ENCODE results near the gene ARHGEF17.

Gene ARHGEF17

DNA sequence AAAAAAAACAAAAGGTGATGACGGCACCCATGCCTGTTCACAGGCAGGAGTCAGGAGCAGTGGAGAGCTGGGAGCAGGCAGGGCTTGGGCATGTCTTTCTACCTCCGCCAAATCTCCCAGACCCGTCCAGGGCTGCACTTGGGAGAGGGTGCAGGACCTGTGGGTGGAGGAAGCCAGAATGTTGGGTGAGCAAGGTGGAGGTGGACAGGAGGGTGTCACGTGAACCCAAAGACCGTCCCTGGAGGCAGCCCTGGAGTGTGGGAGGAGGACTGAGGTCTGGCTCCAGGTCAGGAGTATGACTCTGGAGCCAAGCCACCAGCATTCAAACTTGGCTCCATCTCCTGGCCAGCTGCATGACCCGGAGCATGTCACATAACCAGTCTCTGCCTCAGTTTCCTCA lies 41.6 kb downstream of the ARHGEF17 start:
- H3K36me3 ChIP-seq (ENCODE audit: insufficient read depth, insufficient read length, low read length) = peaks cover 39% of the 10 kb centered on the region
- no peak for TF ChIP-seq YY1 (IDR thresholded peaks at IDR 0.05; ENCODE audit: insufficient read depth, insufficient read length)
- no peak for TF ChIP-seq ZNF274 (IDR thresholded peaks at IDR 0.05; ENCODE audit: low read depth, low read length)
- TF ChIP-seq SUZ12 (IDR thresholded peaks at IDR 0.05; ENCODE audit: extremely low read depth, insufficient read depth, insufficient read length) = no peak

DNA sequence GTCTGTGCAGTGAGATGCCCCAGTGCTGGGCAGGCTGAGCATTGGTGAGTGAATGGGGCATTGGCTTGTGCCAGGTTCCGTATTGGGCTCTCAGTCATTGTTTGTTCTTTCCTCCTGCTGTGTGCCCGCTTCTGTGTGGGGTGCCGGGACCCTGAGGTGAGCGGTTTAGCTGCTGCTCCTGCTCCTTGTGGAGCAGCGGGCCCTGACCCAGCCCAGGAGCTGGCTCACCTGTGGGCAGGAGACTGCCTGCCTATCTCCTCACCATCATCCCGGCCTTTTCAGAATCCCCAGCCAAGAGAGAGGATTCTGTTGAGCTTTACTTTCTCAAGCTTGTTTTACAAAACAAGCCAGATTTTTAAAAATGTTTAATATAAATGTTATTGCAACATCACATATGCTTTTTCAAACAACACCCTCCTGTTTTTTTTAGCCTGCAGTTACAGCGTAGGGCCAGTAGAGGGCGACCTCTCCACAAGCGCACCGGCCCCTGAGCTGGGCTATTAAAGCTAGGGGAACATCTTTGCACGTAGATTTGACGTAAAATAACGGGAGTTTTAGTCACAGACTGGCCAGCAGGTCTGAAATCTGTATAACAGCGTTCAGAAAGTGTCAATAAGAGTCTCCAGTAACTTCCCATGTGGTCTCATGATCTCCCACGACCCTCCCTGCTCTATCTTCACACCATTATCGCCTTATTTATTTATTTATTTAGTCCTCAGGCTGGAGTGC lies 43.0 kb downstream of the ARHGEF17 start:
- H3K4me1 ChIP-seq (ENCODE audit: insufficient read depth, insufficient read length) = no peaks in the 10 kb centered on the region
- no peak for DNase-seq (ENCODE audit: low read depth, low spot score)
- H3K27me3 ChIP-seq (ENCODE audit: insufficient read depth, insufficient read length) = no peaks in the 10 kb centered on the region
- no peaks in the 10 kb centered on the region for H3K9me3 ChIP-seq (ENCODE audit: insufficient read depth, low read length)
- no peak for TF ChIP-seq SUZ12 (IDR thresholded peaks at IDR 0.05; ENCODE audit: extremely low read depth, insufficient read depth, insufficient read length)
- TF ChIP-seq YY1 (IDR thresholded peaks at IDR 0.05; ENCODE audit: insufficient read depth, insufficient read length) = no peak
- TF ChIP-seq ZNF274 (IDR thresholded peaks at IDR 0.05; ENCODE audit: low read depth, low read length) = no peak
- no peak overlapping the region for H3K9ac ChIP-seq (ENCODE audit: insufficient read length, low read depth)
- H3K36me3 ChIP-seq (ENCODE audit: insufficient read depth, insufficient read length, low read length) = peaks cover 48% of the 10 kb centered on the region
- H3K4me3 ChIP-seq (ENCODE audit: insufficient read length, low read depth) = no peak overlapping the region

More for the DNA sequence above, 41.6 kb downstream of the ARHGEF17 start:
- Histone ChIP-seq H3K9ac (ENCODE audit: insufficient read length, low read depth) (no peak overlapping the region), H3K4me3 (ENCODE audit: insufficient read length, low read depth) (no peak overlapping the region), H3K4me1 (ENCODE audit: insufficient read depth, insufficient read length) (no peaks in the 10 kb centered on the region), H3K27me3 (ENCODE audit: insufficient read depth, insufficient read length) (no peaks in the 10 kb centered on the region), H3K9me3 (ENCODE audit: insufficient read depth, low read length) (no peaks in the 10 kb centered on the region)
- DNase-seq (ENCODE audit: low read depth, low spot score) = no peak

DNA sequence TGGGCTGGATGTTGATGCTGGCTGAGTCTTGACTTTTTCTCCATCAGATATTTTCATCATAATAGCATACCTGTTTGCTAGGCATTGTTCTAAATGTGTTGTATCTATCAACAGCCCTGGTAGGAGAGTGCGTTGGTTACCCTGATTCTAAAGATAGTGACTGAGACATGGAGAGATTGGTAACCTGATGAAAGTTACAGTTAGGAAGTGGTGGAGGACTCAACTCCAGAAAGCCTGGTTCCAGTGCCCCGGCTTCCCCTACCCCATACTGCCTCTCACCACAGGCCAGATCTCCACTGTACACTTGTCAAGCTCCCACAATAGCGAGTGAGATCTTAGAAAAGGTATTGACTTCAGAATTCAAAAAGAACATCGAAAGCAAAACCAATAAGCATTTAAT lies 45.3 kb downstream of the ARHGEF17 start:
- H3K9me3 ChIP-seq (ENCODE audit: insufficient read depth, low read length) = no peaks in the 10 kb centered on the region
- no peak overlapping the region for H3K4me3 ChIP-seq (ENCODE audit: insufficient read length, low read depth)
- H3K27me3 ChIP-seq (ENCODE audit: insufficient read depth, insufficient read length) = no peaks in the 10 kb centered on the region
- no peak overlapping the region for H3K9ac ChIP-seq (ENCODE audit: insufficient read length, low read depth)
- peaks cover 49% of the 10 kb centered on the region for H3K36me3 ChIP-seq (ENCODE audit: insufficient read depth, insufficient read length, low read length)
- no peaks in the 10 kb centered on the region for H3K4me1 ChIP-seq (ENCODE audit: insufficient read depth, insufficient read length)
- DNase-seq (ENCODE audit: low read depth, low spot score) = no peak
- TF ChIP-seq YY1 (IDR thresholded peaks at IDR 0.05; ENCODE audit: insufficient read depth, insufficient read length) = no peak
- no peak for TF ChIP-seq ZNF274 (IDR thresholded peaks at IDR 0.05; ENCODE audit: low read depth, low read length)
- TF ChIP-seq SUZ12 (IDR thresholded peaks at IDR 0.05; ENCODE audit: extremely low read depth, insufficient read depth, insufficient read length) = no peak

DNA sequence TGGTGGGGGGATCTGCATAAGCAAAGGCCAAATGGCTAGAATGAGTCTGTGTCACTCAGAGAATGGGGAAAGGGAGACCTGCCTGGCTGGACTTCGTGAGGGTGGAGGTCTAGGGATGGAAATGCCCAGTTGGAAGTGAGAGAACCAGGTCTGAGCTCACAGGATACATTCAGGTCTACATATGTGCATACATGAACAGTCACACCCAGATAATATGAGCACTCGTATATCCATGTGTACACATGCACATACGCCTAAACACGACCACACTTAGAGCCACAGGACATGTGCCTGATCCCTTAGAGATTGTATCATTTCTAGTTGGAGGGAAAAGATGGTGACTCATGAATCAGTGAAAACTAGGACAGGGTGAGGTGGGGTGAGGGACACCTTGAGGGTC lies 47.0 kb downstream of the ARHGEF17 start:
- H3K4me1 ChIP-seq (ENCODE audit: insufficient read depth, insufficient read length) = peaks cover 2% of the 10 kb centered on the region
- H3K36me3 ChIP-seq (ENCODE audit: insufficient read depth, insufficient read length, low read length) = peaks cover 63% of the 10 kb centered on the region
- no peak overlapping the region for H3K9ac ChIP-seq (ENCODE audit: insufficient read length, low read depth)
- no peak for DNase-seq (ENCODE audit: low read depth, low spot score)
- H3K27me3 ChIP-seq (ENCODE audit: insufficient read depth, insufficient read length) = no peaks in the 10 kb centered on the region
- H3K4me3 ChIP-seq (ENCODE audit: insufficient read length, low read depth) = no peak overlapping the region
- no peak for TF ChIP-seq SUZ12 (IDR thresholded peaks at IDR 0.05; ENCODE audit: extremely low read depth, insufficient read depth, insufficient read length)
- no peak for TF ChIP-seq ZNF274 (IDR thresholded peaks at IDR 0.05; ENCODE audit: low read depth, low read length)
- no peak for TF ChIP-seq YY1 (IDR thresholded peaks at IDR 0.05; ENCODE audit: insufficient read depth, insufficient read length)
- H3K9me3 ChIP-seq (ENCODE audit: insufficient read depth, low read length) = no peaks in the 10 kb centered on the region

DNA sequence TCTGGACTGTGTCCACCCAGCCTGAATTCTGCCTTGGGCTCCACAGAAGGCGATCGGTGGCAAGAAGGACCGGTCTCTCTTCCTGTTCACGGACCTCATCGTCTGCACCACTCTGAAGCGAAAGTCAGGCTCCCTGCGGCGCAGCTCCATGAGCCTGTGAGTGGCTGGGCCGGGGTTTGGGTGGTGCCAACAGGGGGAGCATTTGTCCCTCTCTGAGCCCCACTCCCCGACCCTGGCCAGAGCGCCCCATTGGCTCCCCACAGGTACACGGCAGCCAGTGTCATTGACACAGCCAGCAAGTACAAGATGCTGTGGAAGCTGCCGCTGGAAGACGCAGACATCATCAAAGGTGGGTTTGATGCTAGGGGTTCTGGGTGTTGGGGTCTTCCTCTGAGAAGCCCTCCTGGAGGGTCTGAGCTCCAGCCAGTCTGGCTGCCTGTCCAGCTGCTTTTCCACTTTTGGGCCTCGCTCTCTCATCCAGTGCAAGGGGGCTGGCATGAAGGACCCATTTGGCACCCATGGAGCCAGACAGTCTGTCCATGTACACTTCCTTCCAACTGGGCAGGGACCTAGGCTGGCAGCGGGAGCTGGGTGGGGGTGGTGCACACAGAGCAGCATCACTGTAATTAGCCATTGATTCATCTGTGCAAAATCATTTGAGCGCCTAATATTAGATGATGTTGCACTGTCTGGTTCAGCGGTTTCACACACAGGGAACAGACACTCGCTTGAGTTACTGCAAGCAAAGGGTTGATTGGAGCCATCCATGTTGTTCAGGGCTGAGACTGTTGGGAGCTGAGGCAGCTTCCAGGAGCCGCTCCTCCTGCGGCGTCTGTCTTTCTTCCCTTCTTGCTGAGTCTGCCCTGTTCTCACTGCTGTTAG lies 49.1 kb downstream of the ARHGEF17 start:
- no peak overlapping the region for H3K9ac ChIP-seq (ENCODE audit: insufficient read length, low read depth)
- TF ChIP-seq SUZ12 (IDR thresholded peaks at IDR 0.05; ENCODE audit: extremely low read depth, insufficient read depth, insufficient read length) = no peak
- no peak for TF ChIP-seq ZNF274 (IDR thresholded peaks at IDR 0.05; ENCODE audit: low read depth, low read length)
- no peak for TF ChIP-seq YY1 (IDR thresholded peaks at IDR 0.05; ENCODE audit: insufficient read depth, insufficient read length)
- no peak overlapping the region for H3K4me3 ChIP-seq (ENCODE audit: insufficient read length, low read depth)

DNA sequence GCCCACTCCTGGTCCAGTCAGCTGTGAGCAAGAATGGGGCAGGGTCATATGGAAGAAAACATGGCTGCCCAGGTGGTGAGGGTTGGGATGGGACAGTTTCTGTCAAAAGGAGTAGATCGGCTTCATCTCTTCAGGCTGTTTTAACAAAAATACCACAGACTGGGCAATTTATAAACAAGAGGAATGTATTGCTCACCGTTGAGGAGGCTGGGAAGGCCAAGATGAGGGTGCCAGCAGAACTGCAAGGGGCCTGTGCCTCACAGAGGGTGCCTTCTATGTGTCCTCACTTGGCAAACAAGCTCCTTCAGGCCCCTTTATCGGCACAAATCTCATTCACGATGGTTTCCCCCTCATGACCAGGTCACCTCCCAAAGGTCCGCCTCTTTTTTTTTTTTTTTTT lies 50.0 kb downstream of the ARHGEF17 start:
- H3K4me1 ChIP-seq (ENCODE audit: insufficient read depth, insufficient read length) = peaks cover 9% of the 10 kb centered on the region
- peaks cover 80% of the 10 kb centered on the region for H3K36me3 ChIP-seq (ENCODE audit: insufficient read depth, insufficient read length, low read length)
- no peak overlapping the region for H3K4me3 ChIP-seq (ENCODE audit: insufficient read length, low read depth)
- no peaks in the 10 kb centered on the region for H3K27me3 ChIP-seq (ENCODE audit: insufficient read depth, insufficient read length)
- H3K9ac ChIP-seq (ENCODE audit: insufficient read length, low read depth) = no peak overlapping the region
- no peak for TF ChIP-seq SUZ12 (IDR thresholded peaks at IDR 0.05; ENCODE audit: extremely low read depth, insufficient read depth, insufficient read length)
- no peak for TF ChIP-seq YY1 (IDR thresholded peaks at IDR 0.05; ENCODE audit: insufficient read depth, insufficient read length)
- TF ChIP-seq ZNF274 (IDR thresholded peaks at IDR 0.05; ENCODE audit: low read depth, low read length) = no peak
- H3K9me3 ChIP-seq (ENCODE audit: insufficient read depth, low read length) = no peaks in the 10 kb centered on the region
- DNase-seq (ENCODE audit: low read depth, low spot score) = no peak

More for the DNA sequence above, 49.1 kb downstream of the ARHGEF17 start:
- no peak for DNase-seq (ENCODE audit: low read depth, low spot score)
- Histone ChIP-seq H3K27me3 (ENCODE audit: insufficient read depth, insufficient read length) (no peaks in the 10 kb centered on the region), H3K36me3 (ENCODE audit: insufficient read depth, insufficient read length, low read length) (peaks cover 80% of the 10 kb centered on the region), H3K4me1 (ENCODE audit: insufficient read depth, insufficient read length) (peaks cover 3% of the 10 kb centered on the region), H3K9me3 (ENCODE audit: insufficient read depth, low read length) (no peaks in the 10 kb centered on the region)

- Histone ChIP-seq H3K27me3 (ENCODE audit: insufficient read depth, insufficient read length) (no peaks in the 10 kb centered on the region), H3K9me3 (ENCODE audit: insufficient read depth, low read length) (no peaks in the 10 kb centered on the region), H3K9ac (ENCODE audit: insufficient read length, low read depth) (no peak overlapping the region), H3K36me3 (ENCODE audit: insufficient read depth, insufficient read length, low read length) (peaks cover 83% of the 10 kb centered on the region), H3K4me1 (ENCODE audit: insufficient read depth, insufficient read length) (peaks cover 9% of the 10 kb centered on the region), H3K4me3 (ENCODE audit: insufficient read length, low read depth) (no peak overlapping the region)
- TF ChIP-seq ZNF274 (IDR thresholded peaks at IDR 0.05; ENCODE audit: low read depth, low read length) = no peak
- TF ChIP-seq SUZ12 (IDR thresholded peaks at IDR 0.05; ENCODE audit: extremely low read depth, insufficient read depth, insufficient read length) = no peak
- no peak for TF ChIP-seq YY1 (IDR thresholded peaks at IDR 0.05; ENCODE audit: insufficient read depth, insufficient read length)
- DNase-seq (ENCODE audit: low read depth, low spot score) = no peak
Measured at GRCh38 chr11:73359341-73359740, 51.3 kb downstream of the ARHGEF17 start.
